GM12872 (cell line): Measurements from ENCODE around the gene RTP1.

Experiments used
- TF ChIP-seq, protein P1 (sequence below): IDR thresholded peaks from 3 replicates; pipeline ENCODE4 v1.5.1; 2011; ENCODE audit warnings: low read depth, mild to moderate bottlenecking, low read length, moderate library complexity; ENCODE audit not compliant: insufficient read depth

The RTP1 gene

GRCh38 chr3:187205683-187206082 is 8.4 kb downstream of the RTP1 start:
- TF ChIP-seq, protein P1, sequence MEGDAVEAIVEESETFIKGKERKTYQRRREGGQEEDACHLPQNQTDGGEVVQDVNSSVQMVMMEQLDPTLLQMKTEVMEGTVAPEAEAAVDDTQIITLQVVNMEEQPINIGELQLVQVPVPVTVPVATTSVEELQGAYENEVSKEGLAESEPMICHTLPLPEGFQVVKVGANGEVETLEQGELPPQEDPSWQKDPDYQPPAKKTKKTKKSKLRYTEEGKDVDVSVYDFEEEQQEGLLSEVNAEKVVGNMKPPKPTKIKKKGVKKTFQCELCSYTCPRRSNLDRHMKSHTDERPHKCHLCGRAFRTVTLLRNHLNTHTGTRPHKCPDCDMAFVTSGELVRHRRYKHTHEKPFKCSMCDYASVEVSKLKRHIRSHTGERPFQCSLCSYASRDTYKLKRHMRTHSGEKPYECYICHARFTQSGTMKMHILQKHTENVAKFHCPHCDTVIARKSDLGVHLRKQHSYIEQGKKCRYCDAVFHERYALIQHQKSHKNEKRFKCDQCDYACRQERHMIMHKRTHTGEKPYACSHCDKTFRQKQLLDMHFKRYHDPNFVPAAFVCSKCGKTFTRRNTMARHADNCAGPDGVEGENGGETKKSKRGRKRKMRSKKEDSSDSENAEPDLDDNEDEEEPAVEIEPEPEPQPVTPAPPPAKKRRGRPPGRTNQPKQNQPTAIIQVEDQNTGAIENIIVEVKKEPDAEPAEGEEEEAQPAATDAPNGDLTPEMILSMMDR = no peak

GRCh38 chr3:187207062-187207461 is 9.8 kb downstream of the RTP1 start:
- TF ChIP-seq, protein P1 = no peak

- TF ChIP-seq, protein P1 = no peak
These were observed 10.3 kb downstream of the RTP1 start for GRCh38 chr3:187207624-187208023.

- TF ChIP-seq, protein P1 = no peak
These were observed 10.9 kb downstream of the RTP1 start for GRCh38 chr3:187208159-187208558.

- TF ChIP-seq, protein P1 = no peak
These were observed 12.2 kb downstream of the RTP1 start for GRCh38 chr3:187209491-187209890.

- TF ChIP-seq, protein P1 = no peak
These were observed 12.8 kb downstream of the RTP1 start for GRCh38 chr3:187210091-187210490.

DNA sequence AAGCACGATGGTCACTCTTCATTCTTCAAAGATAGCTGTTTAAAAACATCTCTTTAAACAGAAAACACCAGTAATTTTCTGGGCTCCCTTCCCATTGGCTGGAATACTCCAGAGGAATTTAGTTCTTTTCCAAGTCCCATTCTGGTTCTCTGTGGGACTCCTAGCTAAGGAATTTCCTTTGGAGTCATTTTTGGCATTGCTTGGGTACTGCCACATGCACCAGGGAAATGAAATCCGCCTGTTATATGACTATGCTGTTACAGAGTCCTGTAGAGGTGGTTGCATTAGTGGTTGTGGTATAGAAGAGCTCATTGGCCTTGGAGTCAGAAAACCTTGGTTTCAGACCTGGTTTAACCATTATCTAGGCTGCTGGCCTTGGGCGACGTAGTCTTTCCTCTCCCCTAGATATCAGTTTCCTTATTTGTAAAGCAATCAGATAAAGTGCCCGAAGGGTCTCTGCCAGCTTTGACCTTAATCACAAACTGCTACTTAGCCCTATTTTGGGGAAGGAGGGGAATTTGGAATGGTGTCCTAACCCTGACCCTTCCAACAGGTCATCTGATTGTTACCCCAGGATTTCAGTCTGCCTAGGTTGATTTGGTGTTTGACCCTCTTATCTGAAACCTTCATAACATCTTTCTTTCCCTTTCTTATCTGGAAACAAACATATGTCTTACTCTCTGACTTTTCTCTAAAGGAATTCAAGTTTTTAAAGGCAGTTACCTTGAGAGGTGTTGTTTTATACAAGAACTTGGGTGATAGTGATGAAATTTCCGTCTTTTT is 13.4 kb downstream of the RTP1 start:
- TF ChIP-seq, protein P1 = no peak
